OCI-LY7 (cell line): ENCODE data around the gene MROH2B.
"Not testable (repeated sequence)": the region's sequence is repeated elsewhere in the genome, so short reads cannot be mapped to it uniquely, and the experiment has no call there.

ENCODE experiments used
- CTCF ChIP-seq: fragments of 200-600 bp; sonication (generic); conservative IDR thresholded peaks from 2 replicates; pipeline ENCODE4 v1.5.1; 2014; ENCODE audit warnings: mild to moderate bottlenecking, antibody characterized with exemption, low read length, moderate library complexity, mixed read lengths
- EZH2phosphoT487 ChIP-seq: fragments of 200-600 bp; sonication (generic); IDR thresholded peaks from 2 replicates; pipeline ENCODE4 v1.6.1; 2018; ENCODE audit warnings: low read depth, borderline replicate concordance, mild to moderate bottlenecking, mixed run types, antibody characterized with exemption, low read length, moderate library complexity, mixed read lengths

DNA sequence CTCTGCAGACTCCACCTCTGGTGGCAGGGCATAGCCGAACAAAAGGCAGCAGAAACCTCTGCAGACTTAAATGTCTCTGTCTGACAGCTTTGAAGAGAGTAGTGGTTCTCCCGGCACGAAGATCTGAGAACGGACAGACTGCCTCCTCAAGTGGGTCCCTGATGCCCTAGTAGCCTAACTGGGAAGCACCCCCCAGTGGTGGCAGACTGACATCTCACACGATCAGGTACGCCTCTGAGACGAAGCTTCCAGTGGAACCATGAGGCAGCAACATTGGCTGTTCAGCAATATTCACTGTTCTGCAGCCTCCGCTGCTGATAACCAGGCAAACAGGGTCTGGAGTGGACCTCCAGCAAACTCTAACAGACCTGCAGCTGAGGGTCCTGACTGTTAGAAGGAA, 48.5 kb downstream of the MROH2B start:
- not testable (repeated sequence) for TF ChIP-seq CTCF, EZH2phosphoT487
